Glutamatergic neuron (in vitro differentiated cells): ENCODE data around the gene NCAM1. TPM values are rescaled to one million over a fixed set of nuclear protein-coding genes. Genes with fewer than 3 reads are reported as not detected.

Experiments
- DNase-seq: peaks from one replicate; pipeline ENCODE4 v3.0.0; 2022
- H3K27ac Mint-ChIP-seq: one replicate; pipeline ENCODE4 v1.8.0; 2020; ENCODE audit warnings: mild to moderate bottlenecking, mixed read lengths, inconsistent platforms; ENCODE audit not compliant: unreplicated experiment
- H3K27me3 Mint-ChIP-seq: one replicate; pipeline ENCODE4 v1.8.0; 2020; ENCODE audit warnings: mild to moderate bottlenecking, moderate library complexity, mixed read lengths, inconsistent platforms; ENCODE audit not compliant: unreplicated experiment
- H3K36me3 Mint-ChIP-seq: one replicate; pipeline ENCODE4 v1.8.0; 2020; ENCODE audit warnings: mild to moderate bottlenecking, mixed read lengths, inconsistent platforms; ENCODE audit not compliant: unreplicated experiment
- H3K4me1 Mint-ChIP-seq: one replicate; pipeline ENCODE4 v1.8.0; 2020; ENCODE audit warnings: mild to moderate bottlenecking, low read depth, mixed read lengths, inconsistent platforms; ENCODE audit not compliant: unreplicated experiment
- H3K4me3 Mint-ChIP-seq: one replicate; pipeline ENCODE4 v1.8.0; 2020; ENCODE audit warnings: mild to moderate bottlenecking, mixed read lengths, inconsistent platforms; ENCODE audit not compliant: unreplicated experiment
- H3K9me3 Mint-ChIP-seq: one replicate; pipeline ENCODE4 v1.8.0; 2020; ENCODE audit warnings: mild to moderate bottlenecking, moderate library complexity, mixed read lengths, inconsistent platforms; ENCODE audit not compliant: unreplicated experiment
- CTCF ChIP-seq: fragments of 200-600 bp; sonication (generic); IDR thresholded peaks from one replicate; pipeline ENCODE4 v1.5.0; 2021; ENCODE audit not compliant: partially characterized antibody, unreplicated experiment
- total RNA-seq: library from RNA; stranded (reverse); fragmentation: NEBNext Ultra II Directional; extraction: Animal tissue kit (Norgen Biotek cat#: 25700); gene quantifications from one replicate; pipeline ENCODE4 v1.2.1, GENCODE V29; 2021; ENCODE audit not compliant: unreplicated experiment

The NCAM1 gene
- total RNA-seq, 1 donor from 2014 or later: 819 TPM

- Mint-ChIP-seq H3K9me3 (peaks cover 4% of the 10 kb centered on the region), H3K27ac (no peak overlapping the region), H3K36me3 (no peaks in the 10 kb centered on the region), H3K4me1 (peaks cover 31% of the 10 kb centered on the region), H3K27me3 (no peaks in the 10 kb centered on the region), H3K4me3 (peak overlapping the region; percentile 87)
- no peak for DNase-seq
- no peak for TF ChIP-seq CTCF
Observed at GRCh38 chr11:113314065-113314388, 352.8 kb downstream of the NCAM1 start.

- H3K27me3 Mint-ChIP-seq: no peaks in the 10 kb centered on the region
- H3K4me3 Mint-ChIP-seq: peak within 1 kb of the TSS; percentile 87
- peaks cover 34% of the 10 kb centered on the region for H3K4me1 Mint-ChIP-seq
- no peak for TF ChIP-seq CTCF
- H3K9me3 Mint-ChIP-seq: peaks cover 4% of the 10 kb centered on the region
- peak; percentile 97 for DNase-seq
- peak within 1 kb of the TSS; percentile 75 for H3K27ac Mint-ChIP-seq
- no peaks in the 10 kb centered on the region for H3K36me3 Mint-ChIP-seq
Observed at GRCh38 chr11:113314389-113315301, 353.4 kb downstream of the NCAM1 start, which contains the start of gene TTC12. Gene TTC12, plus strand, starts transcription at chr11:113314583. Its CDS starts 1,675 bp downstream, at chr11:113316258.

GRCh38 chr11:113315811-113316210 lies 354.6 kb downstream of the NCAM1 start:
- peaks cover 38% of the 10 kb centered on the region for H3K4me1 Mint-ChIP-seq
- DNase-seq: no peak
- H3K9me3 Mint-ChIP-seq: peaks cover 12% of the 10 kb centered on the region
- H3K27ac Mint-ChIP-seq: peak overlapping the region; percentile 28
- H3K27me3 Mint-ChIP-seq: peaks cover 3% of the 10 kb centered on the region
- H3K4me3 Mint-ChIP-seq: peak overlapping the region; percentile 85
- no peaks in the 10 kb centered on the region for H3K36me3 Mint-ChIP-seq
- TF ChIP-seq CTCF: no peak

GRCh38 chr11:113316256-113316655 lies 355.0 kb downstream of the NCAM1 start:
- Mint-ChIP-seq H3K27me3 (peaks cover 3% of the 10 kb centered on the region), H3K4me3 (peak overlapping the region; percentile 8), H3K4me1 (peaks cover 38% of the 10 kb centered on the region), H3K27ac (no peak overlapping the region), H3K9me3 (peaks cover 12% of the 10 kb centered on the region), H3K36me3 (no peaks in the 10 kb centered on the region)
- TF ChIP-seq CTCF: no peak
- no peak for DNase-seq

- DNase-seq: no peak
- Mint-ChIP-seq H3K36me3 (no peaks in the 10 kb centered on the region), H3K9me3 (peaks cover 12% of the 10 kb centered on the region), H3K27ac (no peak overlapping the region), H3K4me1 (peaks cover 34% of the 10 kb centered on the region), H3K4me3 (peak overlapping the region; percentile 25), H3K27me3 (peaks cover 3% of the 10 kb centered on the region)
- no peak for TF ChIP-seq CTCF
Observed at GRCh38 chr11:113317339-113317738, 356.1 kb downstream of the NCAM1 start.
